Measurements from ENCODE around the gene PATE4.

The PATE4 gene

GRCh38 chr11:125887373-125888324 is 54.5 kb downstream of the PATE4 start, which contains the start of gene HYLS1:
HYLS1 (plus strand) TSS chr11:125887668; CDS start chr11:125899369, 11,701 bp downstream.
- peak; percentile 55 for DNase-seq (ENCODE audit: low read depth)

Data from HS-27A (cell line).